AG20443 (cell line): ENCODE measurements around the gene SFSWAP.

Experiments
- DNase-seq: peaks from one replicate; pipeline ENCODE4 v3.0.0; 2012; ENCODE audit warnings: low spot score, mixed read lengths

The SFSWAP gene

GRCh38 chr12:131835616-131836171, 124.8 kb downstream of the SFSWAP start:
- no peak for DNase-seq

DNA sequence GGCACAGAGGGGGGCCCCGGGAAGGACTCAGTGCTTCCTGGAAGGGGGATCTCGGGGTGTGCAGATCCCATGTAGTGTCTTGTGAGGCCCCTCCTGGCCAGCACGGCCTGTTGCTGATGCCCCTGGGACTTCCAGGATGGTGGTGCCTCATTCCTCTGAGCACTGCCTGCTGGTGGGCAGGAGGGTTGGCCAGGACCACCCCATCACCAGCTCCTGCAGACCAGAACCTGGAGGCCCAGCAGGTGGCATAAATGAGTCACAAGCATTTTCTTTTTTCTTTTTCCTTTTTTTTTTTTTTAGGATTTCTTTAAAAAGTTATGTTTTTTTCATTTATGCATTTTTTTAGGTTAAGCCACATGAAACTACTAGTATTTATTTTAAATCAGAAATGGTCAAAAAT, 125.3 kb downstream of the SFSWAP start:
- DNase-seq = no peak

GRCh38 chr12:131836714-131837397, 126.0 kb downstream of the SFSWAP start:
- no peak for DNase-seq

GRCh38 chr12:131840643-131841416, 129.9 kb downstream of the SFSWAP start:
- DNase-seq = no peak

DNA sequence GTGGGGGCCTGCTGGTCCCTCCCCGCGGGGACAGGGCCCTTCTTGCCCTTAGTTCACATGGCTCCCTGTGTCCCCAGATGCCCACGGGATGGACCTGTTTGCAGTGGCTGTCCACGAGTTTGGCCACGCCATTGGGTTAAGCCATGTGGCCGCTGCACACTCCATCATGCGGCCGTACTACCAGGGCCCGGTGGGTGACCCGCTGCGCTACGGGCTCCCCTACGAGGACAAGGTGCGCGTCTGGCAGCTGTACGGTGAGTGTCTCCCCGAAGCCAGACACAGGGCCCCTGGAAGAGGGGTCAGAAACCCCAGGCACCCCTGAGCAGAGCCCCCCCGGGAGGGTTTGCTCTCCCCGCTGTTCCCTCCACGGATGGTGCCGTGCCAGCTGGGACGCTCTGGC, 130.7 kb downstream of the SFSWAP start:
- DNase-seq = no peak

- DNase-seq = no peak
Measured at GRCh38 chr12:131842169-131842568, 131.3 kb downstream of the SFSWAP start.

DNA sequence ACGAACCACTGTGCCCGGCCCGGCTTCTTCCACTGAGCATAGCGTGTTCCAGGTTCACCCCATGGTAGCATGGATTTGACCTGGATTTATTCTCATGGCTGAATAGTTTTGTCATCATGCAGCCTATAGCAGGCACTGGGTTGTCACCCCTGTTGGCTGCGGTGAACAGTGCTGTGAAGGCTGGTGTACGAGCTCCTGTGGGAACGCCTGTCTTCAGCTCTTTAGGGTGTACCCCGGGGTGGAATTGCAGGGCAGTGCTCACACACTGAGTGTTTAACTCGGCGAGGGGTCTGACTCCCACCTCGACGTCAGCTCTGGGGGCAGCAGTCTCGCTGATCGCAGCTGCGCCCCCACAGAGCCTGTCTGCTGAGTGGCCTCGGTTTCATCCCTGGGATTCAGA, 132.6 kb downstream of the SFSWAP start:
- no peak for DNase-seq

GRCh38 chr12:131844140-131844539, 133.2 kb downstream of the SFSWAP start:
- DNase-seq = no peak

DNA sequence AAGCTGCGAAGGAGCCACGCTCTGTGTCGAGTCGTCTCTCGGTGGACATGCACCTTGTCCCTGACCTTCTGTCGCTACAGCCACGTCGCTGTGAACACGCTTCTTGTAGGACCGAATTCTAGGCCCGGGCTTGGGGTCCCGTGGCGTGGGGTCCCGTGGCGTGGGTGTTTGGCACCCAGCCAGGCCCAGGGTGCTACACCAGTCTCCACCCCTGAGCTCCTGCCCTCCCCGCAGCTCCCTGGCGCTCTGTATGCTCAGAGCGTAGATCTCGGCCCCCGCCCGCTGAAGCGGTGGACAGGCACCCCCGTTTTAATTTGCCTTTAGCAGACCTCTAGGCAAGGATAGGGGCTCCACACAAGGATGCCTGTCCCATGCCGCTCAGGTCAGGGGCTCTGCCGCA, 133.8 kb downstream of the SFSWAP start:
- DNase-seq = no peak

DNA sequence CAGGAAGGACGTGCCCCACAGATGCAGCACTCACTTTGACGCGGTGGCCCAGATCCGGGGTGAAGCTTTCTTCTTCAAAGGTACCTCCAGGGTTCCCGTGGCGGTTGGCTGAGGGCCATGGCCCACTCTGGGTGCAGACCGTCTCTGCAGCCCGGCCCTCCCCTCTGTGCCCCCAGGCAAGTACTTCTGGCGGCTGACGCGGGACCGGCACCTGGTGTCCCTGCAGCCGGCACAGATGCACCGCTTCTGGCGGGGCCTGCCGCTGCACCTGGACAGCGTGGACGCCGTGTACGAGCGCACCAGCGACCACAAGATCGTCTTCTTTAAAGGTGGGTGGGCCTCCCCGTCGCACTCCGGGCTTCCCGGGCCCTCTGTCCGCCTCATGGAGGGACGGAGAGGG, 134.2 kb downstream of the SFSWAP start:
- DNase-seq = no peak

DNA sequence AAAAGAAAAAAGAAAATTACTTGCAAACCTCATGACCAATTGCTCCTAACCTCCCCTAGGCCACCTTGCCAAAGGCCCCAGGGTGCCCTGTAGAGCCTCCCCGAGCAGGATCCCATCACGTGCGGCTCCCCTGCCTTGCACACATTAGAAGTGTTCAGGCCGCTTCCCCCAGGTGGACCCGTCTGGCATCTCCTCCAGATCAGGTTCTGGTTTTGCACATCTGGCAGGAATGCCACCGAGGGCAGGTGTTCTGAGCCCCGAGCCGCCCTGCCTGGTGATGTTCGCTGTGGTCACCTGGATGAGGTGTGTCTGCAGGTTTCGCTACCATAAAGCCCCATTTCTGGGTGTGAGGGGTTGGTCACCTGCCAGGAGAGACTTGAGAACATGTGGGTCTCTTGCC, 136.6 kb downstream of the SFSWAP start:
- DNase-seq = no peak

DNA sequence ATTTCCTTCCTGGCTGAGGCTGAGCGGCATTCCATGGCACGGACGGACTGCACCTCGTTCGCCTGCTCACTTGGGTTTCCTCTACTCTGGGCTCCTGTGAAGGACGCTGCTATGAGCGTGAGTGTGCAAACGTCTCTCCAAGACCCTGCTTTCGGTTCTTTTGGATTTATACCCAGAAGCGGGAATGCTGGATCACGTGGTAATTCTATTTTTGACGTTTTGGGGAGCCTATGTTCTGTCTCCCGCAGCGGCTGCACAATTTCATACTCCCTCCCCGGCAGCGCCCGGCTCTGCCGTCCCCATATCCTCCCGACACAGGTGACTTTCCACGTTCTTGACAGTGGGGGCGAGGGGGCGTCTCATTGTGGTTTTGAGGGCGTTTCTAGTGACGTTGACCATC, 137.9 kb downstream of the SFSWAP start:
- no peak for DNase-seq
